PFSK-1 (cell line): ENCODE results near the gene CHAF1B.

Experiments used
- POLR2AphosphoS5 ChIP-seq: IDR thresholded peaks from 2 replicates; pipeline ENCODE4 v1.6.1; 2012; ENCODE audit warnings: low read depth, mild to moderate bottlenecking, control low read depth, low read length, moderate library complexity
- REST ChIP-seq, 2 experiments: IDR thresholded peaks; 2 replicates each; pipeline versions ENCODE4 v1.6.1 to v1.8.0; 2011 to 2012; ENCODE audit warnings: low read depth in 2 of 2, low read length in 2 of 2, control low read depth in 1 of 2, inconsistent platforms in 1 of 2, mild to moderate bottlenecking in 1 of 2, moderate library complexity in 1 of 2; ENCODE audit not compliant: insufficient read depth in 1 of 2
- SIN3A ChIP-seq: IDR thresholded peaks from 2 replicates; pipeline ENCODE4 v1.6.1; 2012; ENCODE audit warnings: mild to moderate bottlenecking, low read length, moderate library complexity, borderline replicate concordance; ENCODE audit not compliant: insufficient read depth
- TAF1 ChIP-seq: IDR thresholded peaks from 2 replicates; pipeline ENCODE4 v1.6.1; 2012; ENCODE audit warnings: low read length, control low read depth, borderline replicate concordance; ENCODE audit not compliant: insufficient read depth

- TF ChIP-seq POLR2AphosphoS5 (no peak), SIN3A (no peak), REST (IDR thresholded peaks at IDR 0.05; ENCODE audit: insufficient read depth in 1 of 2, low read depth in 2 of 2, low read length in 2 of 2) (no peak), TAF1 (no peak)
Observed at GRCh38 chr21:36446301-36446700, 61.1 kb downstream of the CHAF1B start.
